ENCODE data around the gene CRYZL1.

GRCh38 chr21:33660406-33660805, 18.9 kb upstream of the CRYZL1 start:
- TF ChIP-seq ZNF274 (IDR thresholded peaks at IDR 0.05; ENCODE audit: low read depth, low read length) (no peak), MAX (IDR thresholded peaks at IDR 0.05) (no peak), CTCF (IDR thresholded peaks at IDR 0.05 in 2 of 3, conservative IDR thresholded peaks at IDR 0.05 in 1 of 3; ENCODE audit: borderline replicate concordance in 1 of 3, insufficient read depth in 1 of 3, low read depth in 2 of 3, low read length in 2 of 3) (no peak), CEBPB (IDR thresholded peaks at IDR 0.05; ENCODE audit: low read depth) (no peak), POLR2AphosphoS5 (IDR thresholded peaks at IDR 0.05; ENCODE audit: low read depth, low read length) (no peak), EZH2 (IDR thresholded peaks at IDR 0.05) (no peak), REST (IDR thresholded peaks at IDR 0.05; ENCODE audit: low read depth) (no peak), SRF (IDR thresholded peaks at IDR 0.05; ENCODE audit: low read depth) (no peak)

All from HCT116 (cell line).